HG03442 (cell line): ENCODE data around the gene MCRIP2.

Experiments used
- ATAC-seq: cut with Tn5 transposase; IDR thresholded peaks from one replicate; pipeline ENCODE4 v1.9.1; 2021; ENCODE audit warnings: mild to moderate bottlenecking, moderate library complexity; ENCODE audit not compliant: unreplicated experiment

The MCRIP2 gene

DNA sequence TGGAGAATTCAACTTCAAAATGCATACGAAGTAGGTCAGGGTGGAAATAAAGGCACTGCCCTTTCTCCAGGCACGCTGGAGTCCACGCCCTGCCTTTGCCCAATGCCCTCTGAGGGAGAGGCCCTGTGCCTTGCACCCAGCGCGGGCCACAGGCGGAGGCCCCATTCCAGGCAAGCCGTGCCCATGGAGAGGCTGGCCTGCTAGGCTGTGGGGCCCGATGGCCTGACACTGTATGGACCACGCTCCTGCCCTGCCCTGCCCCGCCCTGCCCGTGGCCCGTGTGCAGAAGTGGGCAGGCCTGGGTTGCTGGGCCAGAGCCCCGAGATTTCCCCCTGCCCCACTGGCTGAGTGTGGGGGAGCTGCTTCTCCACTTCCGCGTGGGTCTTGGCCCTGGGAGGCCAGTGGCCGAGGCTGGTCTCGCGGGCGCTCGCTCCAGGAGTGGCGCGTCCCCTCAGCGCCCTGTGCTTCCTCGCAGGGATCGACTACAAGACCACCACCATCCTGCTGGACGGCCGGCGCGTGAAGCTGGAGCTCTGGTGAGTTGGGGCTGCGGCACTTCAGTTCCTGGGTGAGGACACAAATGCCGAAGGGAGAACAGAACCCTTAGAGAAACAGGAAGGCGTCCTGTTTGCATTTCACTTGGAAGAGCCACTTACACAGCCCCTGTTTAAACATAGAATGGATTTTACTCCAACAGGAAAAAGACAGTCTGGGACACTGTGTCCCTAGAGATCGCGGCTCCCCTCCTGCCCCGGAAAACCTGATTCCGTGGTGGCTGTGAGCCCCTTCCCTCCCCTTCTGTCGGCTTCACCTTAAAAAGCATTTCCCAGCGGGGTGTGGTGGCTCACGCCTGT is 24.7 kb upstream of the MCRIP2 start:
- ATAC-seq = no peak

GRCh38 chr16:617855-618254 is 23.8 kb upstream of the MCRIP2 start:
- no peak for ATAC-seq

DNA sequence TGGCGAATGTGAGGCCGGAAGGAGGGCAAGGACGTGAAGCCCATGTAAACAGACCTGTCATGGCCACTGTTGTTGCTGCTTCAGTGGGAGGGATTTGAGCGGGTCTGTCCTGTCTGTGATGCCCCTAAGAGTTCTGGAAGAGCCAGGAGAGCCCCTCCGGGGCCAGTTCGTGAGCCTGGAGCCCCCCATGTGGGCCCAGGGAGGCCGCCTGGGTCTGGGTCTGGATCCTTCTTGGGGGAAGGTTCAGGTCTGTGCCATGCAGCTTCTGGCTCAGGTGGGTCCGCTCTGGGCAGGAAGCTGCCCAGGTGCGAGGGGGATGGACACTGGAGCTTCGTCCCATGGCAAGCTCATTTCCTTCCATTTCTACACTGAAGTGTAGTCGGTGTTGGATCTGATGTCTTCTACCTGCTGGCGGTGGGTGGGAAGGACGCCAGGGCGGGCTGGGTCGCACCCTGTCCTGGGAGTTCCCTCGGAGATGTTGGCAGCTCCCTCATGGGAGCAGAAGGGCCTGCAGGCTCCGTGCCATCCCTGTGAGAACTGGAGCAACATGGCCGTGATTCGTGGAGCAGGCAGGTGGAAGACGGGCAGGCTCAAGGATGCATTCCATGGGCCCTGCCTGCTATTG is 22.0 kb upstream of the MCRIP2 start:
- ATAC-seq = no peak

- ATAC-seq = no peak
Observed at GRCh38 chr16:620700-621525, 20.7 kb upstream of the MCRIP2 start.

- ATAC-seq = no peak
Observed at GRCh38 chr16:621526-622105, 20.0 kb upstream of the MCRIP2 start.

- no peak for ATAC-seq
Observed at GRCh38 chr16:622920-623280, 18.7 kb upstream of the MCRIP2 start.

- ATAC-seq = no peak
Observed at GRCh38 chr16:624526-625070, 17.0 kb upstream of the MCRIP2 start.

GRCh38 chr16:625117-625976 is 16.3 kb upstream of the MCRIP2 start:
- ATAC-seq = no peak

DNA sequence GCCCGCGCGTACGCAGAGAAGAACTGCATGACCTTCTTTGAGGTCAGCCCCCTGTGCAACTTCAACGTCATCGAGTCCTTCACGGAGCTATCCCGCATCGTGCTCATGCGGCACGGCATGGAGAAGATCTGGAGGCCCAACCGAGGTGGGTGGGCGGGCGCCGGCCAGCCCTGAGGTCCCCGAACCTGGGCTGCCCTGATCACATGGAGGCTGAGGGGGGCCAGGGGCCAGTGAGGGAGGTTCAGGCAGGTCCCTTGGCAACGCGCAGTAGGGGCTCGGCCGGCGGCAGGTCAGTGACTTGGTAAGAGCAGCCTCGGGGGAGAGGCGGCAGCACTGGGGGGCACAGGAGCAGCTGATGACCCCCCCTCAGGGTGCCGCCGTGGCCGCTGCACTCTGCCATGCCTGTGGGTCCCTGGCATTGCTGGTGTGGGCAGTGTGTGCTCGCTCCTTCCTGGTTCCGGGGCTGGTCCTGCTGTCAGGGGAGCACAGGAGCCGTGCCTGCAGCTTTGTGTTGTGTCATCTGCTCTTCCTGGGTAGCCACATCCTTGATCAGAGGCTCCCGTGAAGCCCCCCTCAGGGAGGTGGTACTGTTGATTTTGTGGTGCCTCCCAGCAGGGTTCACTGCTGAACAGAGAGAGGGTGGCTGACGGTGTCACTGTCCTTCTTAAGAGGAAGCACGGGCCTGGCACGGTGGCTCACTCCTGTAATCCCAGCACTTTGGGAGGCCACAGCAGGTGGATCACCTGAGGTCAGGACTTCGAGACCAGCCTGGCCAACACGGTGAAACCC is 15.5 kb upstream of the MCRIP2 start:
- no peak for ATAC-seq

DNA sequence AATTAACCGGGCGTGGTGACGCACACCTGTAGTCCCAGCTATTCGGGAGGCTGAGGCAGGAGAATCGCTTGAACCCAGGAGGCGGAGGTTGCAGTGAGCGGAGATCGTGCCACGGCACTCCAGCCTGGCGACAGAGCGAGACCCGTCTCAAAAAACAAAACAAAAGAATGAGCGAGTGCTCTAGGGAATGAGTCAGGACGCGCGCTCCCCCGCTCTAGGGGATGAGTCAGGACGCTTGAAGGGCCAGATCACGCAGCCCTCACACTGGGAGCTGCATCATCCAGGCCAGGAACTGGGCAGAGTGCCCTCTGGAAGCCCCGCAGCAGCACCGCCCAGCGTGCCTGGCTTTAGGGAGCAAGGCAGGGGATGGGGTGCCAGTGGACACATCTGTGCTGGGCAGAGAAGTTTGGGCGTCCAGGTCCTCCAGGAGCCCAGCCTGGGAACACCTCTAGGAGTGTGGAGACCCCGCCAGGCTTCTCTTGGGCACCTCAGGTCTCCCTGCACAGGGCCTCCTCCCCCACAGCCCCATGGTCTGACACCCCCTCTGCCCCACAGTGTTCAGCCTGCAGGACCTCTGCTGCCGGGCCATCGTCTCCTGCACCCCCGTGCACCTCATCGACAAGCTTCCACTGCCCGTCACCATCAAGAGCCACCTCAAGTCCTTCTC is 14.7 kb upstream of the MCRIP2 start:
- no peak for ATAC-seq

- ATAC-seq = no peak
Observed at GRCh38 chr16:627454-628239, 14.0 kb upstream of the MCRIP2 start.

DNA sequence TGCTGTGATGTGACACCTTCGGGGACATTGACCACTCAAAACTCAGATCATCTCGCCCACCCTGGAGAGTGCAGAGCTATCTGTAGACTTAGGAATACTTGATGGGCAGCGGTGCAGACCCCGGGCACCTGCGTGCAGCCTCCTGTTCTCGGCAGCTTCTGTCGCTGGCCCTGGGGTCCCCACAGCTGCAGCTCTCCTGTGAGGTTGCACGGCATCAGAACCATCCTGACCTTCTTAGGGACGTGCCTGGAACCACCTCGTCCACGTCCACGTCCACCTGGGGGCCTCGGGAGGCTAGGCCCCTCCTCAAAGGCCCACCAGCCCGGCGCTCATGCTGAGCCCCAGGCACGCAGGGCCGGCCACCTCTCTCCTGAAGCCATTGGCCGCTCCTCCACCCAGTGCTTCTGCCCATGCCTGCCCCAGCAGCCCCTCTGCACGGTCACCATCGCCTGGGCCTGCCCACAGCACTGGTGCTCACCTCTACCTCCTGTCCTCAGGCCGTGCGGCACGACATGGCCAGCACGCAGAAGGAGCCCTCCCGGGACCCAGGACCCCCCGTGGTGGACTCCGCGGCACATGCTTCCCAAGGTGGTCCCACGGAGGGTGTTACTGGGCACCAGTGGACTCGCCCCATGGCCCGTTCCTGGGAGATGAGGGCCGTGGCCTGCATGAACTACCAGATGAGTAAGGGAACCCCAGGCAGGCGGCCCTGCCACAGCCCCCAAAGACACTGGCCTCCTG is 13.1 kb upstream of the MCRIP2 start:
- ATAC-seq = no peak

GRCh38 chr16:629185-629832 is 12.3 kb upstream of the MCRIP2 start:
- ATAC-seq = no peak

GRCh38 chr16:629833-630248 is 11.8 kb upstream of the MCRIP2 start:
- ATAC-seq = no peak

DNA sequence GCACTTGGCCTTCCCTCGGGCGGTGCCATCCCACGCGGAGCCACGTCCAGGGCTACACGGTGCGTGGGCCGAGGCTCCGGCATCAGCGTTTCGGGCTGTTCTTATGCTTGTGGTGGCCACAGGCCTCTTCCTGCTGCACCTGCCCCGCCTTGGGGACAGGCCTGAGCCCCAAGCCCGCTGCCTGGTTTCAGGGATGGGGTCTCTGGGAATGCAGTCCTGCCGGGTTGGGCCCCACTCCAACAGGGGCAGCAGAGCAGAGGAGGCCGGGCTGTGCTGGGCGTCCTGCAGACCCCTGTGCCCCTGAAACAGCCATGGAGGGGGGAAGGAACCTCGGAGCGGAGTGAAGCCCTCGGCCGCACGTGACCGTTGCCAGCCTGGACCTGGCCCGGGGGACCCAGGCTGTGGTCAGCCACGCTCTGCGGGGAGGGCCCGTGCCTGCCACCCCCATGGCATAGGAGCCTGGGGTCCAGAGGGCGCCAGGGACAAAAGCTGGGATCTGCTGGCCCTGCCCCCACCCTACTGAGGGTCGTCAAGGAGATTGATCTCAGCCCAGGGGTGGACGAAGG is 11.3 kb upstream of the MCRIP2 start:
- ATAC-seq = no peak

DNA sequence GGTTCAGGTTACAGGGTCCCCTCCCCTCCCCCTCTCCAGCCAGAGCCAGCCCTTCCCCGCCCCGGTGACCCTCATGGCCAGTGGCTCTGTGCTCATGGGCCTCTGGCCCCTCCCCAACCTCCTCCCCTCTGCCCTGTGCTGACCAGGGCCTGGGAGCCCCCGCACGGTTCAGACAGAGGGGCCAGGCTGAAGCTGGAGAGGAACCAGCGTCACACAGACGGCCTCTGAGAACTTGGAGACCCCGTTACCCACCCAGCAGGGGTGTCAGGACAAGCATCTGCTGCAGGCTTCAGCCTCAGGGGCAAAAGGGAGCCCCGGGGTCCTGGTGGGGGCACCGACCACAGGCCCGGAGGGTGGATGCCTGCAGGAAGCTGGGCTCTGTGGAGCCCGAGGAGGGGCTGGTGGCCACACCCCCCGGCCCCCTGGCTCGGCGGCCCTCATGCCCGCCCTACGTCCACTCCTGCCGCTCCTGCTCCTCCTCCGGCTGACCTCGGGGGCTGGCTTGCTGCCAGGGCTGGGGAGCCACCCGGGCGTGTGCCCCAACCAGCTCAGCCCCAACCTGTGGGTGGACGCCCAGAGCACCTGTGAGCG is 10.7 kb upstream of the MCRIP2 start, which contains the start of gene WFIKKN1:
TSS of gene WFIKKN1 (plus strand) at position 171 of the 591 bp plus-strand sequence. CDS start at position 440, 269 bp downstream.
- ATAC-seq = no peak
